Activated T-helper 1 cell treated with Interleukin-2 at 50 U/mL for 16 hours (primary cell): Measurements from ENCODE around the gene DNAH8.
"Not testable (repeated sequence)": the region's sequence is repeated elsewhere in the genome, so short reads cannot be mapped to it uniquely, and the experiment has no call there.

Source experiments
- DNase-seq: peaks from one replicate; pipeline ENCODE4 v3.0.0-alpha.2; 2020; ENCODE audit warnings: low read depth

The DNAH8 gene

GRCh38 chr6:38750968-38751615 is 36.0 kb downstream of the DNAH8 start:
- no peak for DNase-seq

- DNase-seq: no peak
Observed at GRCh38 chr6:38753707-38754106, 38.6 kb downstream of the DNAH8 start.

- no peak for DNase-seq
Observed at GRCh38 chr6:38755207-38755606, 40.1 kb downstream of the DNAH8 start.

DNA sequence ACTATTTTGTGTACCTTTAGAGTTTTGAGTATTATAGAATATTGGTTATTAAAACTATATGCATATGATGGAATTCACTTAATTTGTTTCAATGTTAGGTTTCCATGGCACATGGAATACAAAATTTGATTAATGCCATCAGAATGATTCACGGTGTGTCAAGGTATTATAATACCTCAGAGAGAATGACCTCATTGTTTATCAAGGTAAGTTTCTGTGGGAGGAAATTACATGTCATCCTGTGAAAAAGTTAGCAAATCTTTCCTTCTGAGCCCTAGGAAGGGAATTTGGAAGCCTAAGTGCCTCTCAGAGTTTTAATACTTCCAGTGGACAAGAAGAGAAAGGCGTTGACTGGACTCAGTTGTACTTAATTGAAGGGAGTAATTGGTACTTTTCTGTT is 40.8 kb downstream of the DNAH8 start:
- no peak for DNase-seq

GRCh38 chr6:38760097-38760496 is 45.0 kb downstream of the DNAH8 start:
- DNase-seq: no peak

- DNase-seq: no peak
Observed at GRCh38 chr6:38762848-38763247, 47.7 kb downstream of the DNAH8 start.

DNA sequence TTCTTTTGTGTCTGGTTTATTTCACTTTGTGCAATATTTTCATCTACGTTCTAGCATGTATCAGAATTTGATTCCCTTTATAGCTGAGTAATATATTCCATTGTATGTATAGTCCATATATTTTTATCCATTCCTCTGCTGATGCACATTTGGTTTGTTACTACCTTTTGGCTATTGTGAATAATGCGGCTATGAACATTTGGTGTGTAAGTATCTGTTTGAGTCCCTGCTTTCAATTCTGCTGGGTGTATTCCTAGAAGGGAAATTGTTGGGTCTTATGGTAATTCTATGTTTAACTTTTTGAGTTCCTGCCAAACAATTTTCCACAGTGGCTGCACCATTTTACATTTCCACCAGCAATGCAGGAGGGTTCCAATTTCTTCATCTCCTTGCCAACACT is 52.4 kb downstream of the DNAH8 start:
- DNase-seq: no peak

DNA sequence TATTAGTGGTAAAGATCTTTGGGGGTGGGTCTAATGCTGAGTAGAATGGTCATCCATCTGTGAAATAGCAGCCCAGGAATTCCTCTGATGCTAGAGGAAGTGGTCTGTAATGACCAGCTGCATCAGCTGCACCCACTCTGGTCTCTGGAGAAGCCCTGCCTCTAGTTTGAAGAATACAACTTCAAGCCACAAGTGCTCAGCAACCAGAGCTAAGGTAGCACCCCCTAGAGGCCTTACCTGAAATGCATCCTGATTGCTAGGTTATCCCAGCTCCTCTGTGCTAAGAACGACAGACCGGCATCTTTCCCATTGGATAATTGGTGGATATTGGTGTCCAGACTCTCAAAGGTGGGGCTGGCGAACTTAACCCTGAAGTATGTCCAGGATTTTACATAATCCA is 58.2 kb downstream of the DNAH8 start:
- DNase-seq: no peak

- no peak for DNase-seq
Observed at GRCh38 chr6:38774929-38775707, 60.0 kb downstream of the DNAH8 start.

- DNase-seq: no peak
Observed at GRCh38 chr6:38775870-38776269, 60.8 kb downstream of the DNAH8 start.

GRCh38 chr6:38776515-38776914 is 61.4 kb downstream of the DNAH8 start:
- DNase-seq: no peak

GRCh38 chr6:38779310-38780062 is 64.4 kb downstream of the DNAH8 start:
- no peak for DNase-seq

- no peak for DNase-seq
Observed at GRCh38 chr6:38782616-38783015, 67.5 kb downstream of the DNAH8 start.

GRCh38 chr6:38783443-38784228 is 68.5 kb downstream of the DNAH8 start:
- DNase-seq: no peak

DNA sequence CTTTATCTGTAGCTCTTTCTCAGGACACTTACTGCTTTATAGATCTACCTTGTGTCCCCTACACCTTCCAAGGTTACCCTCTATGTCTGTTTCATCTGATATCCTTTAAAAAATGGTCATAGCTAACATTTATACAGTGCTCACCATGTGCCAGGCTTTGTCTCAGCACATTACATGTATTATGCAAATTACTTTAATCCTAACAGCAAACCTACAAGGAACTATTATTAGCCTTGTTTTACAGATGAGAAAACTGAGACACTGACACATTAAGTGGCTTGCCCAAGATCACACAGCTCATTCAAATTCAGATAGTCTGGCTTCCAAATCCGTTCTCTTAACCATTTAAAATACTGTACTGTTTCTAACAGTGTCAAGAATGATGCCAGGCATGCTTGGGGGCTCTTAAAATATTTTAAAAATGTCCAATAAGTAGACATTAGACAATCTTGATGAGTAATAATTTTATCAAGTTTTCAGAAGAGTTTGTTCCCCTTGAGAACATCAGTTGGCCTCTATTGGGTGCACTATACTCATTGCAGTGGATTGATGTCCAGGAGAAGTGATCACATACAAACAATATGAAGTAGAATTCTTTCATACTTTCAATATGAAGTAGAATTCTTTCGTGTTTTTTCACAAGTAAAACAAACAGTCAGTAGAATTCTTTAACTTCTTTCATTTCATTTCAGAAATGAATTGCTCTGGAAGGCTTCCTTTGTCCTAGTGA is 69.6 kb downstream of the DNAH8 start:
- DNase-seq: no peak

- no peak for DNase-seq
Observed at GRCh38 chr6:38786486-38786885, 71.4 kb downstream of the DNAH8 start.

- DNase-seq: no peak
Observed at GRCh38 chr6:38789256-38789655, 74.1 kb downstream of the DNAH8 start.

DNA sequence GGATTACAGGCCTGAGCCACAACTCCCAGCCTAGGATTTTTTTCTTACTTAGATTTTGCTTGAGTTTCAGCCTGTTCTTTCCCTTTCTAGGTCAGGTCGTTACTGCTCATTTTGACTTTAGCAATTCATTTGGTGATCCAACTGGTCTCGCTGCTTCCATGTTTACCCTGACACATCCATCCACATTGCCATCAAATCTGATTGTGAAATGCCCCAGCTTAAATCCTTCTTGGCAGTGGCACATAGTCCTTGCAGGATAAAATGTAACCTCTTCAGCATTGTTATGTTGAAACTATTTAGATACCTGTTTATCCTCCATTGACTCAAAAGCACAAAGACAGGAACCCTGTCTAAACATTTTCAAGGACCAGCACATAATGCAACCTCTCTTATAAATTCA is 77.2 kb downstream of the DNAH8 start:
- no peak for DNase-seq

- DNase-seq: no peak
Observed at GRCh38 chr6:38794682-38795081, 79.6 kb downstream of the DNAH8 start.

DNA sequence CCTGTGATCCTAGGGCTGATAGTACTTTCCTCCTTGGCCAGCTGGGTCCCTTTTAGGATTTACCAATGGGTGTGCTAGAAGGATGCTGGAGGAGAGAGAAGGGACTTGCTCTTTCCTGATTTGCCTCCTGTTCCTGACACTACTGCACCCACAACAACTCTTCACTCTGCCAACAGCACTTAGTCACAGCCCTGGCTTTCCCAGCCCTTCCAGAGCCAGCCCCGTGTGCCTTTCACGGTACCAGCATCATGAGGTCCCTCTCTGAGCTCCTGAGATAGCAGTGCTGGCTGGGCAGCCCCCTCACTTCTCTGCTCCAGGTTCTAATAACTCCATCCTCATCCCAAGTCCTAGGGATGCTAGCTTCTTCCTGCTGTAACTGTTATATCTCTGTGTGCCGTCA is 80.9 kb downstream of the DNAH8 start:
- DNase-seq: no peak

DNA sequence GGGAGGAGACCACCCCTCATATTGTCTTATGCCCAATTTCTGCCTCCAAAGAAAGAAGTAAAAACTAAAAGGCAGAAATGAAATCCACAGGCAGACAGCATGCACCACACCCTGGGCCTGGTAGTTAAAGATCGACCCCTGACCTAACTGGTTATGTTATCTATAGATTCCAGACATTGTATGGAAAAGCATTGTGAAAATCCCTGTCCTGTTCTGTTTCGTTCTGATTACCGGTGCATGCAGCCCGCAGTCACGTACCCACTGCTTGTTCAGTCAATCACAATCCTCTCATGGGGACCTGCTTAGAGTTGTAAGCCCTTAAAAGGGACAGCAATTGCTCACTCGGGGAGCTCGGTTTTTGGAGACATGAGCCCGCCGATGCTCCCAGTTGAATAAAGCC is 81.3 kb downstream of the DNAH8 start:
- not testable (repeated sequence) for DNase-seq

- no peak for DNase-seq
Observed at GRCh38 chr6:38796850-38797249, 81.7 kb downstream of the DNAH8 start.
